ENCODE data around the gene CCDC14. TPM values are rescaled to one million over a fixed set of nuclear protein-coding genes. Genes with fewer than 3 reads are reported as not detected.
A peak's percentile ranks its signal among the peaks of the same experiment; 100 is the strongest.
"Not testable (repeated sequence)": the region's sequence is repeated elsewhere in the genome, so short reads cannot be mapped to it uniquely, and the experiment has no call there.

Gene CCDC14
- total and polyA plus RNA-seq, 2 of the 4 experiments (the other 2 are of a cell fraction): 82.1 to 109 TPM

GRCh38 chr3:123979525-123980501 lies 18.8 kb upstream of the CCDC14 start:
- H2BK120ac ChIP-seq (ENCODE audit: low read depth, low read length): peak overlapping the region; percentile 48
- 14% methylated on average over 9 of the region's 29 CpGs; no CpG with 5 or more reads in 1 of the 2 experiments for WGBS, 2 experiments (ENCODE audit: extremely low coverage in 2 of 2, insufficient read length in 1 of 2)
- H2BK15ac ChIP-seq (ENCODE audit: low read depth, low read length); dilution Hi-C loops (cut with HindIII; ENCODE audit: low sequenced_read_pairs, unreplicated experiment); CTCF ChIA-PET; intact Hi-C loops (cut with micrococcal nuclease); H2BK5ac ChIP-seq (ENCODE audit: low read depth, low read length, poor library complexity, severe bottlenecking); in situ Hi-C loops (cut with MboI; ENCODE audit: low sequenced_read_pairs); H3K56ac ChIP-seq (ENCODE audit: extremely low read depth, insufficient read depth, low read length); H3K79me1 ChIP-seq (ENCODE audit: low read depth in 1 of 2, low read length in 2 of 2); H4K20me1 ChIP-seq (ENCODE audit: insufficient read depth, low read length); POLR2A ChIA-PET (ENCODE audit: unreplicated experiment); H3K23ac ChIP-seq (ENCODE audit: low read depth, low read length); BruUV-seq (replicated peaks); H3K9me1 ChIP-seq (ENCODE audit: insufficient read depth, low read length); H3K9me3 ChIP-seq (ENCODE audit: control insufficient read depth, insufficient read depth, low read length); H3K4me1 ChIP-seq (ENCODE audit: control insufficient read depth, insufficient read depth, low read length); H4K91ac ChIP-seq (ENCODE audit: insufficient read depth, low read depth, low read length); H3K27ac ChIP-seq (ENCODE audit: insufficient read depth, low read length); H3K36me3 ChIP-seq (ENCODE audit: control insufficient read depth, insufficient read depth, low read length): not testable (repeated sequence)
- peak overlapping the region; percentile 37 for H3K9ac ChIP-seq (ENCODE audit: low read depth, low read length)
- H3K27me3 ChIP-seq (ENCODE audit: control insufficient read depth, insufficient read depth, low read length): peaks cover 19% of the 10 kb centered on the region
- H4K5ac ChIP-seq (ENCODE audit: low read depth, low read length): 0 out of 2 replicates have a peak overlapping the region, but pooled peaks have one; percentile 58
- H2BK20ac ChIP-seq (ENCODE audit: low read depth, low read length): peak overlapping the region; percentile 60; the same call in 1 of the 2 replicates
- peak overlapping the region; percentile 78 for H2AK9ac ChIP-seq (replicated peaks; ENCODE audit: low read depth, low read length, poor library complexity)
- 0 out of 2 replicates have a peak overlapping the region, but pooled peaks have one; percentile 28 for H2AK5ac ChIP-seq (ENCODE audit: low read depth, low read length)
- peak overlapping the region; percentile 37 for H3K4me3 ChIP-seq (ENCODE audit: insufficient read depth, low read depth, low read length)
- H3K18ac ChIP-seq (ENCODE audit: low read depth, low read length): peak overlapping the region; percentile 25; the same call in 1 of the 2 replicates
- TF ChIP-seq SMC3 (IDR thresholded peaks at IDR 0.05; ENCODE audit: low read depth, low read length) (peak; percentile 28), RAD21 (IDR thresholded peaks at IDR 0.05; ENCODE audit: low read length) (peak; percentile 48)
- TF ChIP-seq, protein P1, sequence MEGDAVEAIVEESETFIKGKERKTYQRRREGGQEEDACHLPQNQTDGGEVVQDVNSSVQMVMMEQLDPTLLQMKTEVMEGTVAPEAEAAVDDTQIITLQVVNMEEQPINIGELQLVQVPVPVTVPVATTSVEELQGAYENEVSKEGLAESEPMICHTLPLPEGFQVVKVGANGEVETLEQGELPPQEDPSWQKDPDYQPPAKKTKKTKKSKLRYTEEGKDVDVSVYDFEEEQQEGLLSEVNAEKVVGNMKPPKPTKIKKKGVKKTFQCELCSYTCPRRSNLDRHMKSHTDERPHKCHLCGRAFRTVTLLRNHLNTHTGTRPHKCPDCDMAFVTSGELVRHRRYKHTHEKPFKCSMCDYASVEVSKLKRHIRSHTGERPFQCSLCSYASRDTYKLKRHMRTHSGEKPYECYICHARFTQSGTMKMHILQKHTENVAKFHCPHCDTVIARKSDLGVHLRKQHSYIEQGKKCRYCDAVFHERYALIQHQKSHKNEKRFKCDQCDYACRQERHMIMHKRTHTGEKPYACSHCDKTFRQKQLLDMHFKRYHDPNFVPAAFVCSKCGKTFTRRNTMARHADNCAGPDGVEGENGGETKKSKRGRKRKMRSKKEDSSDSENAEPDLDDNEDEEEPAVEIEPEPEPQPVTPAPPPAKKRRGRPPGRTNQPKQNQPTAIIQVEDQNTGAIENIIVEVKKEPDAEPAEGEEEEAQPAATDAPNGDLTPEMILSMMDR (conservative IDR thresholded peaks at IDR 0.05; ENCODE audit: low read depth, low read length): peak; percentile 46
- DNase-seq (peak; percentile 36), ATAC-seq (ENCODE audit: low read depth) (peak; percentile 93)
- H3K4me2 ChIP-seq (ENCODE audit: low read depth, low read length): peak overlapping the region; percentile 87
- 0 out of 2 replicates have a peak overlapping the region, but pooled peaks have one; percentile 4 for H3K14ac ChIP-seq (replicated peaks; ENCODE audit: low read depth, low read length)
- peak overlapping the region; percentile 85 for H2AFZ ChIP-seq (replicated peaks; ENCODE audit: low read length, poor library complexity)
- H3K4ac ChIP-seq (ENCODE audit: low read depth, low read length): peak overlapping the region; percentile 11; the same call in 1 of the 2 replicates
- H4K8ac ChIP-seq (ENCODE audit: low read depth in 2 of 2, low read length in 2 of 2): peak overlapping the region in 1 of 2 experiments; percentile 64; a peak in 1 of 4 replicates

DNA sequence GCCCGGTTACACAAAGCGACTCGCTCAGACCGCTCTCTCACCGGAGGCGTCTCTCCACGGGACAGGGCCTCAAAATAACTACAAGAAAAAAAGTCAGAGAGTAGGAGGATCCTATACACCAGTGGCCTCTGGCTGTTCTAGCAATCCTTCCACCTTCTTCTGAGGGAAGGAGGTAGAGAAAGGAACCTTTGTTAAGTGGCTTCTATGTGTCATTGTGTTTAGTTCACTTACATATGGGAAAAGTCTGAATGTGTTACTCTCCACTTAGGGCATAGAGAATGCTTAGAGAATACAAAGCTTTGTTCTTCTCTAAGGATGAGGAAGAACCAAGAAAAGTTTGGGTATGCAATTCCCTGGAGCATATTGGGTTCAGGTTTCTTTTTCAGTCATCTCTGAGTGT lies 15.9 kb upstream of the CCDC14 start:
- H3K4ac ChIP-seq (ENCODE audit: low read depth, low read length); H2BK5ac ChIP-seq (ENCODE audit: low read depth, low read length, poor library complexity, severe bottlenecking); H3K9me1 ChIP-seq (ENCODE audit: insufficient read depth, low read length); intact Hi-C loops (cut with micrococcal nuclease); BruUV-seq (replicated peaks); H3K56ac ChIP-seq (ENCODE audit: extremely low read depth, insufficient read depth, low read length); H3K14ac ChIP-seq (replicated peaks; ENCODE audit: low read depth, low read length); ATAC-seq (ENCODE audit: low read depth); H4K5ac ChIP-seq (ENCODE audit: low read depth, low read length); H4K20me1 ChIP-seq (ENCODE audit: insufficient read depth, low read length); H3K4me2 ChIP-seq (ENCODE audit: low read depth, low read length); CTCF ChIA-PET; H3K23ac ChIP-seq (ENCODE audit: low read depth, low read length); DNase-seq; H3K9ac ChIP-seq (ENCODE audit: low read depth, low read length); H3K4me1 ChIP-seq (ENCODE audit: control insufficient read depth, insufficient read depth, low read length); H3K4me3 ChIP-seq (ENCODE audit: insufficient read depth, low read depth, low read length); H3K79me1 ChIP-seq (ENCODE audit: low read depth in 1 of 2, low read length in 2 of 2); H2BK15ac ChIP-seq (ENCODE audit: low read depth, low read length); H3K9me3 ChIP-seq (ENCODE audit: control insufficient read depth, insufficient read depth, low read length); H2BK120ac ChIP-seq (ENCODE audit: low read depth, low read length); H2AFZ ChIP-seq (replicated peaks; ENCODE audit: low read length, poor library complexity); H2AK9ac ChIP-seq (replicated peaks; ENCODE audit: low read depth, low read length, poor library complexity); H2AK5ac ChIP-seq (ENCODE audit: low read depth, low read length); H3K27ac ChIP-seq (ENCODE audit: insufficient read depth, low read length); in situ Hi-C loops (cut with MboI; ENCODE audit: low sequenced_read_pairs); H3K27me3 ChIP-seq (ENCODE audit: control insufficient read depth, insufficient read depth, low read length); POLR2A ChIA-PET (ENCODE audit: unreplicated experiment); H4K91ac ChIP-seq (ENCODE audit: insufficient read depth, low read depth, low read length); dilution Hi-C loops (cut with HindIII; ENCODE audit: low sequenced_read_pairs, unreplicated experiment); H3K36me3 ChIP-seq (ENCODE audit: control insufficient read depth, insufficient read depth, low read length); H2BK20ac ChIP-seq (ENCODE audit: low read depth, low read length): not testable (repeated sequence)
- peak overlapping the region; percentile 49; the same call in 1 of the 2 replicates for H3K18ac ChIP-seq (ENCODE audit: low read depth, low read length)
- 0 out of 4 replicates have a peak overlapping the region, but pooled peaks of 1 of the 2 experiments have one; percentile 11 for H4K8ac ChIP-seq (ENCODE audit: low read depth in 2 of 2, low read length in 2 of 2)
- WGBS, 2 experiments (ENCODE audit: extremely low coverage in 2 of 2, insufficient read length in 1 of 2): no CpG with 5 or more reads among the region's 7 CpGs
